IMR-90 (cell line): ENCODE data around the gene GOLGA5. TPM values are rescaled to one million over a fixed set of nuclear protein-coding genes. Genes with fewer than 3 reads are reported as not detected.

Source experiments
- ATAC-seq: fragments of 200-7000 bp; cut with Tn5 transposase; 2 replicates; pipeline ENCODE4 v1.9.1; 2020; ENCODE audit warnings: low read depth, mild to moderate bottlenecking, moderate library complexity
- BruUV-seq: library from RNA; stranded (reverse); fragments of 400-500 nt; replicated peaks from 2 replicates; lab custom pipeline; 2021; lab: Mats Ljungman, UMichigan
- CTCF ChIA-PET: fragments of 300-600 bp; formaldehyde crosslinking; extraction: SDS; loops from one replicate; lab custom pipeline; 2021; ENCODE audit warnings: antibody characterized with exemption; lab: Yijun Ruan, JAX
- POLR2A ChIA-PET: fragments of 300-600 bp; sonication (Branson Sonifier 250); formaldehyde crosslinking; loops from one replicate; lab custom pipeline; 2022; ENCODE audit warnings: antibody characterized with exemption; ENCODE audit not compliant: unreplicated experiment; lab: Charles Lee
- DNase-seq: peaks from one replicate; pipeline ENCODE4 v3.0.0; 2013
- H2AFZ ChIP-seq: replicated peaks from 2 replicates; pipeline ENCODE3; 2013; ENCODE audit warnings: low read length, mild to moderate bottlenecking; ENCODE audit not compliant: poor library complexity
- H2AK5ac ChIP-seq: 2 replicates; pipeline ENCODE4 v1.6.1; 2013; ENCODE audit warnings: low read depth, low read length, inconsistent platforms
- H2AK9ac ChIP-seq: replicated peaks from 2 replicates; pipeline ENCODE3; 2013; ENCODE audit warnings: mild to moderate bottlenecking, low read depth, low read length, moderate library complexity; ENCODE audit not compliant: poor library complexity
- H2BK120ac ChIP-seq: 2 replicates; pipeline ENCODE4 v1.6.1; 2013; ENCODE audit warnings: low read depth, low read length, inconsistent platforms
- H2BK15ac ChIP-seq: 3 replicates; pipeline ENCODE4 v1.6.1; 2013; ENCODE audit warnings: low read depth, low read length, inconsistent platforms
- H2BK20ac ChIP-seq: 2 replicates; pipeline ENCODE4 v1.6.1; 2013; ENCODE audit warnings: low read depth, mild to moderate bottlenecking, inconsistent platforms, low read length, moderate library complexity
- H2BK5ac ChIP-seq: 2 replicates; pipeline ENCODE4 v1.6.1; 2013; ENCODE audit warnings: mild to moderate bottlenecking, low read depth, low read length, inconsistent platforms; ENCODE audit not compliant: poor library complexity, severe bottlenecking
- H3K14ac ChIP-seq: replicated peaks from 2 replicates; pipeline ENCODE4 v1.6.1; 2013; ENCODE audit warnings: low read depth, low read length, inconsistent platforms
- H3K18ac ChIP-seq: 2 replicates; pipeline ENCODE4 v1.6.1; 2013; ENCODE audit warnings: low read depth, low read length, control low read depth
- H3K23ac ChIP-seq: 2 replicates; pipeline ENCODE4 v1.6.1; 2013; ENCODE audit warnings: low read depth, low read length, inconsistent platforms
- H3K27ac ChIP-seq: 2 replicates; pipeline ENCODE4 v1.5.1; 2013; ENCODE audit warnings: mild to moderate bottlenecking, control low read depth, low read length; ENCODE audit not compliant: insufficient read depth
- H3K27me3 ChIP-seq: 2 replicates; pipeline ENCODE4 v1.6.1; 2013; ENCODE audit warnings: low read length; ENCODE audit not compliant: control insufficient read depth, insufficient read depth
- H3K36me3 ChIP-seq: 2 replicates; pipeline ENCODE4 v1.6.1; 2013; ENCODE audit warnings: low read length, mixed read lengths; ENCODE audit not compliant: control insufficient read depth, insufficient read depth
- H3K4ac ChIP-seq: 2 replicates; pipeline ENCODE4 v1.6.1; 2013; ENCODE audit warnings: low read depth, low read length, inconsistent platforms
- H3K4me1 ChIP-seq: 2 replicates; pipeline ENCODE4 v1.6.1; 2013; ENCODE audit warnings: low read length, mixed read lengths; ENCODE audit not compliant: control insufficient read depth, insufficient read depth
- H3K4me2 ChIP-seq: 2 replicates; pipeline ENCODE4 v1.6.1; 2013; ENCODE audit warnings: low read depth, mild to moderate bottlenecking, control low read depth, low read length, moderate library complexity
- H3K4me3 ChIP-seq: 2 replicates; pipeline ENCODE4 v1.5.1; 2013; ENCODE audit warnings: low read depth, mild to moderate bottlenecking, control low read depth, low read length, moderate library complexity; ENCODE audit not compliant: insufficient read depth
- H3K56ac ChIP-seq: 2 replicates; pipeline ENCODE4 v1.6.1; 2013; ENCODE audit warnings: low read length, inconsistent platforms; ENCODE audit not compliant: insufficient read depth; ENCODE audit errors: extremely low read depth
- H3K79me1 ChIP-seq, 2 experiments: 2 replicates each; pipeline ENCODE4 v1.6.1; 2013; ENCODE audit warnings: low read length in 2 of 2, inconsistent platforms in 1 of 2, low read depth in 1 of 2
- H3K9ac ChIP-seq: 2 replicates; pipeline ENCODE4 v1.6.1; 2013; ENCODE audit warnings: low read depth, low read length, control low read depth
- H3K9me1 ChIP-seq: 2 replicates; pipeline ENCODE4 v1.6.1; 2013; ENCODE audit warnings: low read length, inconsistent platforms; ENCODE audit not compliant: insufficient read depth
- H3K9me3 ChIP-seq: 2 replicates; pipeline ENCODE4 v1.6.1; 2013; ENCODE audit warnings: low read length; ENCODE audit not compliant: control insufficient read depth, insufficient read depth
- H4K20me1 ChIP-seq: 2 replicates; pipeline ENCODE4 v1.6.1; 2013; ENCODE audit warnings: low read length, inconsistent platforms; ENCODE audit not compliant: insufficient read depth
- H4K5ac ChIP-seq: 2 replicates; pipeline ENCODE4 v1.6.1; 2013; ENCODE audit warnings: mild to moderate bottlenecking, low read depth, low read length, control low read depth
- H4K8ac ChIP-seq, 2 experiments: 2 replicates each; pipeline ENCODE4 v1.6.1; 2013; ENCODE audit warnings: low read depth in 2 of 2, low read length in 2 of 2, control low read depth in 1 of 2, inconsistent platforms in 1 of 2
- H4K91ac ChIP-seq: 2 replicates; pipeline ENCODE4 v1.6.1; 2013; ENCODE audit warnings: low read depth, low read length, inconsistent platforms; ENCODE audit not compliant: insufficient read depth
- BHLHE40 ChIP-seq: fragments of 150-350 bp; IDR thresholded peaks from 2 replicates; pipeline ENCODE4 v1.6.1; 2016; ENCODE audit warnings: mild to moderate bottlenecking, low read depth, low read length
- CEBPB ChIP-seq: IDR thresholded peaks from 2 replicates; pipeline ENCODE4 v1.6.1; 2012; ENCODE audit warnings: low read depth, low read length, improper control_type of control experiment
- CHD1 ChIP-seq: IDR thresholded peaks from 2 replicates; pipeline ENCODE4 v1.6.1; 2012; ENCODE audit warnings: low read depth, low read length, improper control_type of control experiment
- FOS ChIP-seq: fragments of 150-350 bp; IDR thresholded peaks from 2 replicates; pipeline ENCODE4 v1.6.1; 2016; ENCODE audit warnings: low read depth, low read length
- MAFK ChIP-seq: IDR thresholded peaks from 2 replicates; pipeline ENCODE4 v1.6.1; 2012; ENCODE audit warnings: low read depth, low read length, improper control_type of control experiment
- MAZ ChIP-seq: IDR thresholded peaks from 2 replicates; pipeline ENCODE4 v1.6.1; 2012; ENCODE audit warnings: low read depth, mild to moderate bottlenecking, low read length, improper control_type of control experiment, moderate library complexity, borderline replicate concordance
- MXI1 ChIP-seq: IDR thresholded peaks from 2 replicates; pipeline ENCODE4 v1.6.1; 2012; ENCODE audit warnings: low read depth, mild to moderate bottlenecking, low read length, moderate library complexity, borderline replicate concordance
- NFE2L2 ChIP-seq: fragments of 150-350 bp; IDR thresholded peaks from 2 replicates; pipeline ENCODE4 v1.6.1; 2016; ENCODE audit warnings: low read depth, mild to moderate bottlenecking, low read length
- POLR2A ChIP-seq: IDR thresholded peaks from 2 replicates; pipeline ENCODE4 v1.6.1; 2012; ENCODE audit warnings: mild to moderate bottlenecking, low read depth, low read length
- RAD21 ChIP-seq: IDR thresholded peaks from 2 replicates; pipeline ENCODE4 v1.6.1; 2012; ENCODE audit warnings: low read length, improper control_type of control experiment
- RCOR1 ChIP-seq: IDR thresholded peaks from 2 replicates; pipeline ENCODE4 v1.6.1; 2012; ENCODE audit warnings: mild to moderate bottlenecking, low read length, improper control_type of control experiment; ENCODE audit not compliant: insufficient replicate concordance
- RFX5 ChIP-seq: IDR thresholded peaks from 2 replicates; pipeline ENCODE4 v1.8.0; 2012; ENCODE audit warnings: low read depth, mild to moderate bottlenecking, low read length, moderate library complexity
- SMC3 ChIP-seq: fragments of 150-350 bp; IDR thresholded peaks from 2 replicates; pipeline ENCODE4 v1.6.1; 2016; ENCODE audit warnings: low read depth, mild to moderate bottlenecking, antibody characterized with exemption, low read length, moderate library complexity
- whole genome bisulfite sequencing, 2 experiments: methylation state at CpG; one replicate each; pipeline versions ENCODE4 v1.1.5 to v1.1.7; 2013; ENCODE audit warnings: missing lambda C conversion rate in 2 of 2; ENCODE audit not compliant: insufficient read length in 1 of 2; ENCODE audit errors: extremely low coverage in 2 of 2; 5-methylcytosine and 5-hydroxymethylcytosine counted together
- dilution Hi-C: fragments of 300-500 bp; cut with HindIII; formaldehyde crosslinking; loops from one replicate; pipeline ENCODE4 v1.14.3; 2018; ENCODE audit warnings: low sequenced_read_pairs; ENCODE audit not compliant: unreplicated experiment
- in situ Hi-C: fragments of 300-500 bp; cut with MboI; formaldehyde crosslinking; loops from 3 replicates; pipeline ENCODE4 v1.14.3; 2019; ENCODE audit warnings: low sequenced_read_pairs, inconsistent platforms, mixed read lengths
- intact Hi-C: fragments of 100-400 bp; cut with micrococcal nuclease; formaldehyde crosslinking; loops from 2 replicates; pipeline ENCODE4 v1.10.0; 2022
- polyA plus RNA-seq, 3 experiments: library from polyadenylated mRNA; depleted of rRNA; stranded (reverse); fragments of >200 nt; gene quantifications; 2 replicates each; pipeline ENCODE4 v1.2.3, GENCODE V29; 2012; ENCODE audit warnings: low replicate concordance in 1 of 3
- total RNA-seq: library from RNA; depleted of rRNA; stranded (reverse); fragments of >200 nt; gene quantifications from 2 replicates; pipeline ENCODE4 v1.2.3, GENCODE V29; 2012
- TF ChIP-seq, protein P1 (sequence below): fragments of 150-350 bp; IDR thresholded peaks from 2 replicates; pipeline ENCODE4 v1.6.1; 2016; ENCODE audit warnings: low read depth, mild to moderate bottlenecking, low read length, moderate library complexity, borderline replicate concordance
- TF ChIP-seq, protein P2 (sequence below): fragments of 150-350 bp; IDR thresholded peaks from 2 replicates; pipeline ENCODE4 v1.6.1; 2017; ENCODE audit warnings: mild to moderate bottlenecking, antibody characterized with exemption, low read length, low read depth
- TF ChIP-seq, protein P3 (sequence below): conservative IDR thresholded peaks from 2 replicates; pipeline ENCODE4 v1.5.1; 2012; ENCODE audit warnings: mild to moderate bottlenecking, low read depth, low read length, improper control_type of control experiment

Gene GOLGA5
- total and polyA plus RNA-seq, 2 of the 4 experiments (the other 2 are of a cell fraction) = 35.0 to 59.5 TPM

- Histone ChIP-seq H4K8ac (no peak overlapping the region), H3K4me2 (no peak overlapping the region), H3K56ac (no peak overlapping the region), H2AFZ (no peak overlapping the region), H3K23ac (no peak overlapping the region), H3K4me3 (no peak overlapping the region), H3K18ac (no peak overlapping the region), H3K14ac (no peak overlapping the region), H2BK20ac (no peak overlapping the region), H3K4ac (no peak overlapping the region), H2BK120ac (no peak overlapping the region), H3K9me1 (no peaks in the 10 kb centered on the region), H3K4me1 (peaks cover 2% of the 10 kb centered on the region; the same call in 1 of the 2 replicates), H3K9ac (no peak overlapping the region), H2AK9ac (no peak overlapping the region), H3K27me3 (no peaks in the 10 kb centered on the region), H2BK15ac (no peak overlapping the region), H4K91ac (no peak overlapping the region), H3K79me1 (no peaks in the 10 kb centered on the region), H3K27ac (no peak overlapping the region), H4K20me1 (no peaks in the 10 kb centered on the region), H4K5ac (no peak overlapping the region), H2AK5ac (no peak overlapping the region), H3K36me3 (peaks cover 10% of the 10 kb centered on the region), H2BK5ac (no peak overlapping the region), H3K9me3 (no peaks in the 10 kb centered on the region)
- ChIA-PET POLR2A (no interaction called here), CTCF (no interaction called here)
- TF ChIP-seq, protein P1, sequence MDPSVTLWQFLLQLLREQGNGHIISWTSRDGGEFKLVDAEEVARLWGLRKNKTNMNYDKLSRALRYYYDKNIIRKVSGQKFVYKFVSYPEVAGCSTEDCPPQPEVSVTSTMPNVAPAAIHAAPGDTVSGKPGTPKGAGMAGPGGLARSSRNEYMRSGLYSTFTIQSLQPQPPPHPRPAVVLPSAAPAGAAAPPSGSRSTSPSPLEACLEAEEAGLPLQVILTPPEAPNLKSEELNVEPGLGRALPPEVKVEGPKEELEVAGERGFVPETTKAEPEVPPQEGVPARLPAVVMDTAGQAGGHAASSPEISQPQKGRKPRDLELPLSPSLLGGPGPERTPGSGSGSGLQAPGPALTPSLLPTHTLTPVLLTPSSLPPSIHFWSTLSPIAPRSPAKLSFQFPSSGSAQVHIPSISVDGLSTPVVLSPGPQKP = no peak
- TF ChIP-seq CHD1 (no peak), MAZ (no peak), RCOR1 (no peak), FOS (no peak), SMC3 (no peak), CEBPB (no peak), POLR2A (no peak), MAFK (no peak), MXI1 (no peak), RFX5 (no peak), RAD21 (no peak), BHLHE40 (no peak), NFE2L2 (no peak)
- TF ChIP-seq, protein P2, sequence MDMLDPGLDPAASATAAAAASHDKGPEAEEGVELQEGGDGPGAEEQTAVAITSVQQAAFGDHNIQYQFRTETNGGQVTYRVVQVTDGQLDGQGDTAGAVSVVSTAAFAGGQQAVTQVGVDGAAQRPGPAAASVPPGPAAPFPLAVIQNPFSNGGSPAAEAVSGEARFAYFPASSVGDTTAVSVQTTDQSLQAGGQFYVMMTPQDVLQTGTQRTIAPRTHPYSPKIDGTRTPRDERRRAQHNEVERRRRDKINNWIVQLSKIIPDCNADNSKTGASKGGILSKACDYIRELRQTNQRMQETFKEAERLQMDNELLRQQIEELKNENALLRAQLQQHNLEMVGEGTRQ = no peak
- TF ChIP-seq, protein P3, sequence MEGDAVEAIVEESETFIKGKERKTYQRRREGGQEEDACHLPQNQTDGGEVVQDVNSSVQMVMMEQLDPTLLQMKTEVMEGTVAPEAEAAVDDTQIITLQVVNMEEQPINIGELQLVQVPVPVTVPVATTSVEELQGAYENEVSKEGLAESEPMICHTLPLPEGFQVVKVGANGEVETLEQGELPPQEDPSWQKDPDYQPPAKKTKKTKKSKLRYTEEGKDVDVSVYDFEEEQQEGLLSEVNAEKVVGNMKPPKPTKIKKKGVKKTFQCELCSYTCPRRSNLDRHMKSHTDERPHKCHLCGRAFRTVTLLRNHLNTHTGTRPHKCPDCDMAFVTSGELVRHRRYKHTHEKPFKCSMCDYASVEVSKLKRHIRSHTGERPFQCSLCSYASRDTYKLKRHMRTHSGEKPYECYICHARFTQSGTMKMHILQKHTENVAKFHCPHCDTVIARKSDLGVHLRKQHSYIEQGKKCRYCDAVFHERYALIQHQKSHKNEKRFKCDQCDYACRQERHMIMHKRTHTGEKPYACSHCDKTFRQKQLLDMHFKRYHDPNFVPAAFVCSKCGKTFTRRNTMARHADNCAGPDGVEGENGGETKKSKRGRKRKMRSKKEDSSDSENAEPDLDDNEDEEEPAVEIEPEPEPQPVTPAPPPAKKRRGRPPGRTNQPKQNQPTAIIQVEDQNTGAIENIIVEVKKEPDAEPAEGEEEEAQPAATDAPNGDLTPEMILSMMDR = no peak
- ATAC-seq = peak; percentile 12; the same call in 1 of the 2 replicates
- intact Hi-C loops (no loop called here), dilution Hi-C loops (no loop called here), in situ Hi-C loops (no loop called here)
- WGBS, 2 experiments = 100% methylated on average over 1 of the region's 4 CpGs; no CpG with 5 or more reads in 1 of the 2 experiments
- DNase-seq = no peak
- no TSS peak for BruUV-seq
These were observed 50.1 kb downstream of the GOLGA5 start for GRCh38 chr14:92844204-92844603.
